HG03442 (cell line): ENCODE data around the gene CD276.

Source experiments
- ATAC-seq: cut with Tn5 transposase; IDR thresholded peaks from one replicate; pipeline ENCODE4 v1.9.1; 2021; ENCODE audit warnings: mild to moderate bottlenecking, moderate library complexity; ENCODE audit not compliant: unreplicated experiment

CD276 gene

GRCh38 chr15:73760330-73761329 lies 76.4 kb downstream of the CD276 start:
- no peak for ATAC-seq

- no peak for ATAC-seq
Measured at GRCh38 chr15:73763931-73764330, 79.7 kb downstream of the CD276 start.
